Natural killer cell treated with Interleukin-12 subunit alpha and Interleukin-12 subunit beta and Interleukin-15 and Interleukin-18, amount 100 ng/mL, for 72 hours (primary cell): ENCODE measurements around the gene RPIA. TPM values are rescaled to one million over a fixed set of nuclear protein-coding genes. Genes with fewer than 3 reads are reported as not detected.

ENCODE experiments used
- ATAC-seq, 2 donors: fragments of 150-1000 bp; cut with Tn5 transposase in 1 of 2; sonication (Bioruptor Pico), chemical (Tn5 transposase) in 1 of 2; 2 replicates each; pipeline ENCODE4 v1.10.0; 2021
- DNase-seq: peaks from one replicate; pipeline ENCODE4 v3.0.0; 2022; ENCODE audit warnings: low spot score
- H3K27ac Mint-ChIP-seq, 2 donors: 1 replicate in 1 of 2; 2 replicates in 1 of 2; pipeline ENCODE4 v1.8.0; 2022; ENCODE audit warnings: mixed read lengths in 2 of 2, mild to moderate bottlenecking in 1 of 2, moderate library complexity in 1 of 2
- H3K27me3 Mint-ChIP-seq, 2 donors: 1 replicate in 1 of 2; 2 replicates in 1 of 2; pipeline ENCODE4 v1.8.0; 2022; ENCODE audit warnings: mixed read lengths in 2 of 2
- H3K36me3 Mint-ChIP-seq: one replicate; pipeline ENCODE4 v1.8.0; 2022; ENCODE audit warnings: mixed read lengths
- H3K4me1 Mint-ChIP-seq, 2 donors: 1 replicate in 1 of 2; 2 replicates in 1 of 2; pipeline ENCODE4 v1.8.0; 2022; ENCODE audit warnings: low read depth in 2 of 2, mixed read lengths in 2 of 2, mild to moderate bottlenecking in 1 of 2
- H3K4me3 Mint-ChIP-seq: one replicate; pipeline ENCODE4 v1.8.0; 2022; ENCODE audit warnings: mixed read lengths
- H3K9me3 Mint-ChIP-seq: 2 replicates; pipeline ENCODE4 v1.8.0; 2022; ENCODE audit warnings: mixed read lengths
- total RNA-seq, 2 donors: library from RNA; stranded (reverse); gene quantifications; one replicate each; pipeline ENCODE4 v1.2.3, GENCODE V29; 2022

Gene RPIA
- total RNA-seq, 2 donors from 2014 or later, result 44.6 to 53.5 TPM

DNA sequence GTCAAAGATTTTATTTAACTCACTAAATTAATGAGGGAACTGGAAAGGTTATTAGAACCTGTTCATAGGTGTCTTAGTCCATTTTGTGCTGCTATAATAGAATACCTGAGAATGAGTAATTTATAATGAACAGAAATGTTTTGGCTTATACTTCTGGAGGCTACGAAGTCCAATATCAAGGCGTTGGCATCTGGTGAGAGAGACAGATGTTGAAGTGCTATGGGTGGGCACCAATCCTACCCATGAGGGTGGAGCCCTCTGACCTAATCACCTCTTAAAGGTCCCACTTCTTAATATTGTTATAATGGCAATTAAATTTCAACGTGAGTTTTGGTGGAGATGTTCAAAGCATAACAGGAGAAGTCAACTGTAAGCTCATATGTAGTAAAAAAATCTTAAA, 5.1 kb downstream of the RPIA start:
- Mint-ChIP-seq H3K27me3 (no peaks in the 10 kb centered on the region), H3K4me3 (no peak overlapping the region), H3K27ac (no peak overlapping the region), H3K36me3 (no peaks in the 10 kb centered on the region), H3K9me3 (no peaks in the 10 kb centered on the region), H3K4me1 (peaks cover 29 to 31% of the 10 kb centered on the region in 2 donors)
- ATAC-seq (no peak), DNase-seq (no peak)

DNA sequence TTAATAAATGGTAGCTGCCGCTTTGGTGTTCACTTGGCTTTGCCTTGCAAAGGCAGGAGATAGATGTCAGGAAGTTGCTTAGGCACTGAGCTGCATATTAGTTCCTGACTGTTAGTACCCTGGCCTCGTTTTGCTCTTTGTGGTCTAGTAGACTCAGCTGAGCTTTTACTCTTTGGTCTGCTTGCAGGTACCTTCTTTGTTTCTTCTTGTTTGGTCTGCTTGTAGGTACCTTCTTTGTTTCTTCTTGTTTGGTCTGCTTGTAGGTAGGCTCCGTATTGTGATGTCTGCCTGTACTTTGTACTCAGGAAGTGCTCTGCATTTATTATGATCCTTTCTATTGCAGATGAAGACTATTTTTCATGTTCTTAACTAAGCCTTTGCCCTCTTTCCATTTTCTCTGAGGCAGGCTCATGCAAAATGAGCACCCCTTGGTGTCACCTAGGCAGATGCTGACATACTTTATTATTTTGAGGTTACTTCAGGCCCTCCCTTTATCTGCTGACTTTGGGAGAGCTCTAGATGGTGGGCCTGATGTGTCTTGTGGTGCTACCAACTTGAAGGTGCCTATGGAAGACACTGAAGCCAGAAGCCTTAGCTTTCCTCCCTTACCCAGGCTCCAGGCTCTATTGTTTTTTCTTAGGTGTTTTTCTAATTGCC, 6.0 kb downstream of the RPIA start:
- peak overlapping the region in 1 of 2 donors; percentile 17 for H3K27ac Mint-ChIP-seq
- ATAC-seq (no peak), DNase-seq (no peak)
- no peaks in the 10 kb centered on the region for H3K9me3 Mint-ChIP-seq
- H3K4me3 Mint-ChIP-seq, result no peak overlapping the region
- peaks cover 22 to 25% of the 10 kb centered on the region in 2 donors for H3K4me1 Mint-ChIP-seq
- H3K27me3 Mint-ChIP-seq, result no peaks in the 10 kb centered on the region
- peaks cover 6% of the 10 kb centered on the region for H3K36me3 Mint-ChIP-seq

DNA sequence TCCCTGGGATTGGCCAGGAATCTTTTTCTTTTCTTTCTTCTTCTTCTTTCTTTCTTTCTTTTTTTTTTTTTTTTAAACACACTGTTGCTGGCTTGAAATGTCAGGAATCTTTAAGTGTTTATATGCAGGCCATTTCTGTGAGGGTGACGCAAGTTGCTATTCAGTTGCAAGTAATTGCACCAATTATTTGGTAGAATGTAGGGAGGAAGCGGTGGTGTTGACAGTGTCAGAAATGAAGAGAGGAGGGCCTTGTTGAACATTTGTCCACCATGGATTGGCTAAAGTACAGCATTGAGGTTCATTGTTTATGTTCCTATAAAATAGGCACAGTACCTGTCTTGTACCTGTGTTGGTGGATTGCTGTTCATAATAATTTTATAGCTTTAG, 6.5 kb downstream of the RPIA start:
- H3K4me3 Mint-ChIP-seq, result no peak overlapping the region
- no peaks in the 10 kb centered on the region for H3K27me3 Mint-ChIP-seq
- no peak for DNase-seq
- H3K9me3 Mint-ChIP-seq, result no peaks in the 10 kb centered on the region
- H3K27ac Mint-ChIP-seq, result peak overlapping the region in 1 of 2 donors; percentile 17
- ATAC-seq, result no peak
- H3K36me3 Mint-ChIP-seq, result peaks cover 6% of the 10 kb centered on the region
- peaks cover 17 to 21% of the 10 kb centered on the region in 2 donors for H3K4me1 Mint-ChIP-seq

DNA sequence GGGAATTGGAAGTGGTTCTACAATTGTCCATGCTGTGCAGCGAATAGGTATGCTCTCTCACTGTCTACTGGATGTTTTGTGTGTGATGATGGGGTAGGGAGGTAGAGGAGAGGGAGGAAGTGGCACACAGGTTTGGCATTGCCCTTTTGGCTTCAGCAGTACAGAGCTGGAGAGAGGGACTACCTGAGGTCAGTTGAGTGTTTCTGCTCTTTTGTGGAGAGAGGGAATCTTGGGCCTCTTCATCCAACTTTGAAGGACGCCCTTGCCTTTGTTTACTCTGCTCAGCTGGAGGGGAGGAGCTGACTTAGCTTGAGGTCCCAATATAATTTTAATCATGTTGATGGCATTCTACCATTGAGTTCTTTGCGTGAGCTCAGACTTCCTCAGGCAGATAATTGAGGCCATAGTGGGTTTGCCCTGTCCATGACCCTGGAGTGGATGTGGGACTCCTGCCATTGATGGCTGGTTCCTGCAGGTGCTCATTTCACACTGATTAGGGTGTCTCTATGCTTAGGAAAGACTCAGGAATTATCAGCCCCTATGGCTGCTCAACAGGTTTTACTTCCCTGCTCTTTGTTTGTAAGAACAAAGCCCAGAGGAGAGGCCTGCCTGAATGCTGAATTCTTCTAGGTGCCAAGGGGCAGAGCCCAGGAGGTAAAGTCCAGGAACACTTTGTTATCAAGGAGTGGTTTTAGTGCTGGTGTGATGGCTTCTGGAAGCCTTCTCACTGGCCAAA, 7.2 kb downstream of the RPIA start:
- DNase-seq (no peak), ATAC-seq (no peak)
- peaks cover 8% of the 10 kb centered on the region for H3K36me3 Mint-ChIP-seq
- H3K4me1 Mint-ChIP-seq, result peaks cover 11 to 18% of the 10 kb centered on the region in 2 donors
- H3K9me3 Mint-ChIP-seq, result peaks cover 1% of the 10 kb centered on the region
- no peaks in the 10 kb centered on the region for H3K27me3 Mint-ChIP-seq
- H3K4me3 Mint-ChIP-seq, result no peak overlapping the region
- H3K27ac Mint-ChIP-seq, result peak overlapping the region in 1 of 2 donors; percentile 17

DNA sequence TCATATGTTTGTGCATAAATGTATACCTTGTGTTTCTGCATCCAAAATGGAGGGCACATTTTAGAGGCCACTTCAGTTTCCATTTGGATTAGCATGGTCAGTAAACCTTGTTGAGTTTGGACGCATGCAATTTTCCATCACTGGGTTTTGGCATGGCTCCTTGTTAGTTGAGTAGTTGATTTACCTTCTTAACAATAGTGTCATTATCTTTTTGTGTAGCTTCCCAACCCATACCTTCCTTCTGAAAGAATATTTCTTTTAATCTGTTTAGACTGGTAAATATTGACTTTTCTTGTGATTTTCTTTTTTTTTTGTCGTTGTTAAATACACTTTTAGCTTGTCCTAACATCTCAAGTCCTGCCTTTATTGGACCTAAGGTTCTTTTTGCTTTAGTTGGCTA, 15.5 kb downstream of the RPIA start:
- H3K9me3 Mint-ChIP-seq, result peaks cover 6% of the 10 kb centered on the region
- H3K4me3 Mint-ChIP-seq, result no peak overlapping the region
- ATAC-seq, result no peak
- peaks cover 22% of the 10 kb centered on the region for H3K36me3 Mint-ChIP-seq
- no peaks in the 10 kb centered on the region for H3K27me3 Mint-ChIP-seq
- no peak overlapping the region for H3K27ac Mint-ChIP-seq
- H3K4me1 Mint-ChIP-seq, result peaks cover 0 to 9% of the 10 kb centered on the region in 2 donors
- DNase-seq, result no peak

DNA sequence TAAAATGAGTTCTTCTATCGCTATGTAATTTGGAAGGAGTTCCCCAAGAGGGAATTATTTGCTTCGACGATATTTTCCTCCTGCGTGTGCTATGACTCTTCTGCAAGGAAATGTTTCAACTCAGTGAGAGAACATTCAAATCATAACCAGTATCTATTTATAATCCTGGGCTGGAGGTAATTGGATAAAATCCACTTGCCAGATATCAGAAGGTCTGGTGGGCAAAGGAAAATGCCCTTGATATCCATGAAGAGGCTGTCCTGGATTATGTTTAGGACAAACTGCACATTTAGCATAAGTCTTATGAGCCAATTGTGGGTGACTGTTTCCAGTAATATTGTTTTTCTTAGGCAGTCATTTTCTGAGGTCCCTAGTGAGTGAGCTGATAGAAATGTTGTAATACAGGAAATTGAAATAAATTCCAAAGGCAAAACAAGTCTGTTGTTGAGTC, 17.7 kb downstream of the RPIA start:
- peaks cover 9% of the 10 kb centered on the region for H3K36me3 Mint-ChIP-seq
- H3K4me1 Mint-ChIP-seq, result peaks cover 0 to 9% of the 10 kb centered on the region in 2 donors
- DNase-seq (no peak), ATAC-seq (no peak)
- H3K4me3 Mint-ChIP-seq, result no peak overlapping the region
- no peaks in the 10 kb centered on the region for H3K27me3 Mint-ChIP-seq
- no peak overlapping the region for H3K27ac Mint-ChIP-seq
- no peaks in the 10 kb centered on the region for H3K9me3 Mint-ChIP-seq

DNA sequence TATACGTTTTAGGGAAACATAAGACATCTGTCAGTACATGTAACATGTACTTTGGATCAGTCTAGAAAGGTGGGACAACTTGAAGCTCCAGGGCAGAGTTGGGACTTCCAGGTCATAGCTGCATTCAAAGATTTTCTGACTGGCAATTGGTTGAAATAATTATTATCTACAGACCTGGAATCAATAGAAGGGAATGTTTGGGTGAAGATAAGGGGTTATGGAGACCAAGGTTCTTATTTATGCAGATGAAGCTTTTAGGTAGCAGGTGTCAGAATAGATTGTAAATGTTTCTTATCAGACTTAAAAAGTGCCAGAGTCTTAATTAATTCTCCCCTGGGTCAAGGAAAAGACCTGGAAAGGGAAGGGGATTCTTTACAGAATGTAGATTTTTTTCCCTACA, 19.8 kb downstream of the RPIA start:
- Mint-ChIP-seq H3K4me3 (no peak overlapping the region), H3K4me1 (peaks cover 0 to 9% of the 10 kb centered on the region in 2 donors), H3K9me3 (no peaks in the 10 kb centered on the region), H3K36me3 (no peaks in the 10 kb centered on the region), H3K27me3 (no peaks in the 10 kb centered on the region), H3K27ac (no peak overlapping the region)
- ATAC-seq (no peak), DNase-seq (no peak)

DNA sequence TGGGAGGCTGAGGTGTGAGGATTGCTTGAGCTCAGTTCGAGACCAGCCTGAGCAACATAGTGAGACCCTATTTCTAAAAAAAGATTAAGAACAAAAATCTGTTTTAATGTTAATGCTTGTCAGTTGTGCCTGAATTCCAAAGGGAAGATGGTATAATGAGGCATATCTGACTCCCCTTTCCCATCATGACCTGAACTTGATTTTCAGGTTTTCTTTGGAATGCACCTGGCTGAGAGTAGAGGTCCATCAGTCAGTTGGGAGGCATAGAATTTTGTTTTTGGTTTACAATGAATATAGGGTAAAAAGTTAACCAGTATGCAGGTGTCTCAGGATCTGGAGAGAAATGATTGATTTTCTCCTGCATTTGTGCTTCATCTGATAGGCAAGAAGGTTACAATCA, 20.4 kb downstream of the RPIA start:
- no peak overlapping the region for H3K4me3 Mint-ChIP-seq
- H3K36me3 Mint-ChIP-seq, result peaks cover 3% of the 10 kb centered on the region
- H3K27me3 Mint-ChIP-seq, result no peaks in the 10 kb centered on the region
- no peaks in the 10 kb centered on the region for H3K9me3 Mint-ChIP-seq
- no peak for DNase-seq
- peaks cover 2 to 8% of the 10 kb centered on the region in 2 donors for H3K4me1 Mint-ChIP-seq
- ATAC-seq, result no peak
- H3K27ac Mint-ChIP-seq, result no peak overlapping the region

DNA sequence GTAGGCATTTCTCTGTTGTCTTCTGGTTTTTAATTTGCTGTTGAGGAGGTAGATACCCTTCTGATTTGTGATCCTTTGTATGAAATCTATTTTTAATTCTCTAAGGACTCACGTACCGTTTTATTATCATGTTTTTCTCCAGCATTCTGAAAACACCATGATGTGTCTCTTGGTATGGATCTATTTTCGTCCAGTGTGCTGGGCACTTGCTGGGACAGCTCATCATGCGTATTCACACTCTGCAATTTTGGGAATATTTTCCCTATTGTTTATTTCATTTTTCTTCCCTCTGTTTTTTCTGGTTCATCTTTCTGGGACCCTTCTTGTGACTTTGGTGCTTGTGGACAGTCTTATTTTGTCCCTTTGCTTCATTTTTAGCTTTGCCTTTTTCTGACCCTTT, 21.9 kb downstream of the RPIA start:
- ATAC-seq (no peak), DNase-seq (no peak)
- peaks cover 8% of the 10 kb centered on the region for H3K36me3 Mint-ChIP-seq
- H3K27me3 Mint-ChIP-seq, result no peaks in the 10 kb centered on the region
- no peaks in the 10 kb centered on the region for H3K9me3 Mint-ChIP-seq
- no peak overlapping the region for H3K4me3 Mint-ChIP-seq
- peaks cover 5 to 8% of the 10 kb centered on the region in 2 donors for H3K4me1 Mint-ChIP-seq
- no peak overlapping the region for H3K27ac Mint-ChIP-seq

DNA sequence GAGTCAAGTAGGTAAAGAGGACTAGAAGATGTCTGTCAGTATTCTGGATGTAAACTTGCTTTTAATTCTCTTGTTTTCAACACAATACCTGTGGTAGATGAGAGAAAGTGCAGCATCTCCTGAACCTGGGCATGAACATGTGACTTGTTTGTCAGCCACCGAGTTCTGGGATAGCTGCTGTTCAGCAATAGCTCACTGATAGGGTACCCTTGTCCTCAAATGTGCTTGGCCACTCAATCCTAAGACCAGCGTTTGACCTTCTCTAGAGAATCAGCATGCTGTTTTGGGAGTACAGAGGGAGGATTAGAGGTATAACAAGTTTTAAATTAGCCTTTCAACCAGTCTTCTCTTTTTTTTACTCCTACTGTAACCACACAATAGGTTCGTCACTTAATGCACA, 23.2 kb downstream of the RPIA start:
- Mint-ChIP-seq H3K4me3 (no peak overlapping the region), H3K27me3 (no peaks in the 10 kb centered on the region), H3K9me3 (no peaks in the 10 kb centered on the region), H3K4me1 (peaks cover 5% of the 10 kb centered on the region in 2 donors), H3K36me3 (peaks cover 8% of the 10 kb centered on the region), H3K27ac (no peak overlapping the region)
- ATAC-seq (no peak), DNase-seq (no peak)

DNA sequence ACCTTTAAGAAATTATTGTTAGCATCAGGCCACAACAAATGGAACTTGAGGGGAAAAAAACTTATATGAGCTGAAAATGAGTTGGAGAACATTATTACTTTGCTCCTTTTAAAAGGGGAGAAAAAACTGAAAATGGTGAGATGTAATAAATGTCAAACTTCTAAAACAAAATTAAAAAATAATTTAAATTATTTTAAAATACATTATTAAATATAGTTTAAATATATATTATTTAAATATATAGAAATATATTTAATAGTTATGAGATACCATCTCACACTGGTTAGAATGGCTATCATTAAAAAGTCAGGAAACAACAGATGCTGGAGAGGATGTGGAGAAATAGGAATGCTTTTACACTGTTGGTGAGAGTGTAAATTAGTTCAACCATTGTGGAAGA, 28.9 kb downstream of the RPIA start:
- Mint-ChIP-seq H3K36me3 (peaks cover 8% of the 10 kb centered on the region), H3K9me3 (no peaks in the 10 kb centered on the region), H3K4me3 (no peak overlapping the region)

DNA sequence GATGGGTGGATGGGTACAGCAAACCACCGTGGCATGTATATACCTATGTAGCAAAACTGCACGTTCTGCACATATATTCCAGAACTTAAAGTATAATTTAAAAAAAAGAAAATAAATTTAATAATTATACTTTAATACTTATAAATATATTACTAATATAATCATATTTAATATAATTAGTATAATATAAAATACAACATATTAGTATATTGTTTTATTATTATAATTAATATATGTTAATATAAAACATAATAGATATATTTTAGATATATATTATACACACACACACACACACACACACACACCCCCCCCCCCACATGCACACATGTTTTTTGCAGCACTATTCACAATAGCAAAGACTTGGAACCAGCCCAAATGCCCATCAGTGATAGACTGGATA, 29.8 kb downstream of the RPIA start:
- Mint-ChIP-seq H3K9me3 (no peaks in the 10 kb centered on the region), H3K27me3 (no peaks in the 10 kb centered on the region), H3K27ac (no peak overlapping the region), H3K36me3 (peaks cover 8% of the 10 kb centered on the region), H3K4me1 (peaks cover 10 to 14% of the 10 kb centered on the region in 2 donors), H3K4me3 (no peak overlapping the region)
- DNase-seq (no peak), ATAC-seq (no peak)

More for the DNA sequence above, 28.9 kb downstream of the RPIA start:
- ATAC-seq (no peak), DNase-seq (no peak)
- Mint-ChIP-seq H3K4me1 (peaks cover 10% of the 10 kb centered on the region in 2 donors), H3K27me3 (no peaks in the 10 kb centered on the region), H3K27ac (no peak overlapping the region)

DNA sequence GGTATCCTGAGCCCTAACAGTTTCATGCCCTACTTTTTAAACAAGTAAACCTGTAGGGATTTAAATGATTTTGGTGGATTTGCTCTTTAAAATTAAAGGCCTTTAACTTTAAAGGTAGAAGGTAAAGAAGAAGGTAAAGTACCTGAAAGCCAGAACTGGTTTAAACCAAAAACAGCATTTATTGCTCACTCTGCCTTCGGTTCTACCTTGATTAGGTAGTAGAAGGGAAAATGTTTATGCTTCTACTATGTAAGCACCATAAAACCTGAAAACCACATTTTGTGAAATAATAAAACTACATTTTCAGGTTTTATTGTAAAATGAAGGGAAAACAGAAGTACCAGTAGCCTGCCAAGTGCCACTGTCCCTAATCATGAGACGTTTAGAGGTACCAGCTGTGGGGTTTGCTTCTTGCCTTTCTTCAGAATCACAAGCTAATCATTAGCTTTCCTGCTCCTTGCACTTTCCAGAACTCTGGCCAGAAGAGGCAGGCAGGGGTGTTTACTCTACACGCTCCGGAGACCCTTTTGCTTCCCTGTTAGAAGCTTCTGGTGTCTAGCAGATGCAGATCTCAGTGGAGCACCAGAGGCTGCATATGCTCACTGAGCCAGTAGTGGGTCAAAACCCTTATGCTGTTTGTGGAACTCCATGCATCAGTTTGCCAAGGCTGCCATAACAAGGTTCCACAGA, 33.3 kb downstream of the RPIA start:
- Mint-ChIP-seq H3K27me3 (no peaks in the 10 kb centered on the region), H3K9me3 (no peaks in the 10 kb centered on the region), H3K4me3 (no peak overlapping the region), H3K36me3 (no peaks in the 10 kb centered on the region), H3K4me1 (peaks cover 14 to 30% of the 10 kb centered on the region in 2 donors), H3K27ac (no peak overlapping the region)
- ATAC-seq (no peak), DNase-seq (no peak)
